ENCODE measurements around the gene CDC42BPG. TPM values are rescaled to one million over a fixed set of nuclear protein-coding genes. Genes with fewer than 3 reads are reported as not detected.
A peak's percentile ranks its signal among the peaks of the same experiment; 100 is the strongest.

CDC42BPG gene
- total RNA-seq, 1 experiment from 2014 or later: 24.9 TPM

GRCh38 chr11:64867748-64868462, 23.5 kb upstream of the CDC42BPG start:
- no peak overlapping the region for H3K9ac ChIP-seq (ENCODE audit: extremely low read depth, insufficient read length, low read length)
- H2BK120ac ChIP-seq (ENCODE audit: low read depth, low read length, poor library complexity, severe bottlenecking): no peak overlapping the region
- no peaks in the 10 kb centered on the region for H3K79me2 ChIP-seq (ENCODE audit: insufficient read depth, low read length)
- H3K14ac ChIP-seq (ENCODE audit: insufficient read depth, low read length): no peak overlapping the region
- H3K27me3 Mint-ChIP-seq (ENCODE audit: low read depth): no peaks in the 10 kb centered on the region
- no peaks in the 10 kb centered on the region for H4K20me1 ChIP-seq (ENCODE audit: control insufficient read depth, insufficient read depth, insufficient read length)
- H2BK5ac ChIP-seq (ENCODE audit: insufficient read length, low read length): no peak overlapping the region
- no peaks in the 10 kb centered on the region; the same call in 1 of the 2 replicates for H3K4me1 ChIP-seq (ENCODE audit: insufficient read depth, low read length)
- no peak overlapping the region for H3K4me2 ChIP-seq (ENCODE audit: insufficient read depth, insufficient read length, low read length)
- H3K27ac ChIP-seq (ENCODE audit: insufficient read length, low read depth, low read length): no peak overlapping the region
- DNase-seq: no peak
- H2AFZ ChIP-seq (ENCODE audit: low read length): no peak overlapping the region
- no CpG with 5 or more reads among the region's 28 CpGs for WGBS (ENCODE audit: extremely low coverage, insufficient read length, low lambda C conversion rate)
- H2BK12ac ChIP-seq (ENCODE audit: insufficient read length, low read depth, low read length): no peak overlapping the region
- H2AK5ac ChIP-seq (ENCODE audit: insufficient read length, low read length): no peak overlapping the region
- H3K56ac ChIP-seq (ENCODE audit: insufficient read length, low read depth, low read length): no peak overlapping the region
- peak overlapping the region; percentile 27 to 90 (median 44); a peak in 4 of 7 replicates for H3K27ac Mint-ChIP-seq
- H3K4me3 Mint-ChIP-seq: no peak overlapping the region
- no peak overlapping the region for H4K8ac ChIP-seq (replicated peaks; ENCODE audit: insufficient read length, low read depth, low read length)
- no peak overlapping the region for H3K4ac ChIP-seq (ENCODE audit: low read depth, low read length)
- no peaks in the 10 kb centered on the region for H3K27me3 ChIP-seq (ENCODE audit: insufficient read depth, low read length)
- TF ChIP-seq CTCF (conservative IDR thresholded peaks at IDR 0.05): no peak
- H3K23me2 ChIP-seq (ENCODE audit: insufficient read length, low read depth, low read length, poor library complexity, severe bottlenecking): no peaks in the 10 kb centered on the region
- no peak overlapping the region for H4K91ac ChIP-seq (ENCODE audit: insufficient read length, low read depth, low read length)
- no peaks in the 10 kb centered on the region for H3K79me1 ChIP-seq (ENCODE audit: insufficient read depth, low read depth, low read length, poor library complexity, severe bottlenecking)
- H4K5ac ChIP-seq (ENCODE audit: insufficient read length, low read depth, low read length): no peak overlapping the region
- H3K18ac ChIP-seq (ENCODE audit: insufficient read length, low read depth, low read length): no peak overlapping the region
- no peak overlapping the region for H3K23ac ChIP-seq (ENCODE audit: insufficient read length, low read depth, low read length)
- peaks cover 0 to 5% (median 4%) of the 10 kb centered on the region in 3 experiments; a peak in 4 of 7 replicates for H3K36me3 Mint-ChIP-seq (ENCODE audit: insufficient read depth in 1 of 3, low read depth in 3 of 3)
- no peak overlapping the region for H3T11ph ChIP-seq (ENCODE audit: low read length)
- H3K9me3 ChIP-seq (ENCODE audit: control insufficient read depth, low read depth, low read length): no peaks in the 10 kb centered on the region
- no peak overlapping the region for H2BK20ac ChIP-seq (ENCODE audit: low read depth, low read length, poor library complexity, severe bottlenecking)
- peaks cover 11 to 24% of the 10 kb centered on the region in 2 experiments for H3K4me1 Mint-ChIP-seq
- no peak overlapping the region for H2BK15ac ChIP-seq (ENCODE audit: low read depth, low read length)
- H3K9me3 Mint-ChIP-seq: no peaks in the 10 kb centered on the region
